SH-SY5Y (cell line): Measurements from ENCODE around the gene SPEN.
"Not testable (repeated sequence)": the region's sequence is repeated elsewhere in the genome, so short reads cannot be mapped to it uniquely, and the experiment has no call there.

Experiments used
- GATA2 ChIP-seq: IDR thresholded peaks from 2 replicates; pipeline ENCODE4 v1.6.1; 2011; ENCODE audit warnings: mild to moderate bottlenecking, low read depth, low read length
- GATA3 ChIP-seq: IDR thresholded peaks from 2 replicates; pipeline ENCODE4 v1.6.1; 2011; ENCODE audit warnings: low read depth, mild to moderate bottlenecking, low read length, moderate library complexity

DNA sequence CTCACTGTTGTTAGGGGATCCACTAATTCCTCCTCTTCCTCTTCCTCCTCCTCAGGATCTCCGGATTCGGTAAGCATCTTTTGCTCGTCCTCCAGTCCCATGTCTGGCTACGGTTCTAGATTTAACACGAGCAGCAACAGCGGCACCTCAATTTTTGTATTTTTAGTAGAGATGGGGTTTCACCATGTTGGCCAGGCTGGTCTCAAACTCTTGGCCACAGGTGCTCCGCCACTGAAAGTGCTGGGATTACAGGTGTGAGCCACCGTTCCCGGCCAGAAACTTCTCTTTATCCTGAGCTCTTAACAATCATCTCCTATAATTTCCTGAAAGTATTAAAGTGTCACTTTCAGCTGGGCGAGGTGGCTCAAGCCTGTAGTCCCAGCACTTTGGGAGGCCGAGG is 40.0 kb upstream of the SPEN start, which contains the start of gene UQCRHL:
- TF ChIP-seq GATA3, GATA2: not testable (repeated sequence)
